AG04450 (cell line): ENCODE data around the gene EZH2. TPM values are rescaled to one million over a fixed set of nuclear protein-coding genes. Genes with fewer than 3 reads are reported as not detected.

Experiments used
- CTCF ChIA-PET: fragments of 300-600, 350-600 bp; formaldehyde crosslinking; extraction: SDS; loops from one replicate; lab custom pipeline; 2022; ENCODE audit warnings: antibody characterized with exemption, inconsistent platforms; lab: Charles Lee
- POLR2A ChIA-PET: fragments of 350-600 bp; formaldehyde crosslinking; extraction: SDS; loops from one replicate; lab custom pipeline; 2021; ENCODE audit warnings: antibody characterized with exemption, inconsistent platforms; lab: Yijun Ruan, JAX
- DNase-seq: peaks from one replicate; pipeline ENCODE4 v3.0.0-alpha.2; 2011; ENCODE audit warnings: low read depth, low spot score
- H3K27ac ChIP-seq: one replicate; pipeline ENCODE4 v1.5.1; 2012; ENCODE audit warnings: low read depth, low read length, control low read depth
- H3K27me3 ChIP-seq: one replicate; pipeline ENCODE4 v1.6.0; 2012; ENCODE audit warnings: low read length; ENCODE audit not compliant: control insufficient read depth, insufficient read depth
- H3K4me3 ChIP-seq: 2 replicates; pipeline ENCODE4 v1.5.1; 2011; ENCODE audit warnings: mild to moderate bottlenecking, low read depth, low read length, control low read depth
- H3K9me3 ChIP-seq: 2 replicates; pipeline ENCODE4 v1.5.1; 2012; ENCODE audit warnings: low read length; ENCODE audit not compliant: control insufficient read depth, insufficient read depth
- polyA plus RNA-seq: library from polyadenylated mRNA; depleted of rRNA; stranded (reverse); fragments of >200 nt; gene quantifications from 2 replicates; pipeline ENCODE4 v1.2.3, GENCODE V29; 2011
- TF ChIP-seq, protein P1 (sequence below): IDR thresholded peaks from 2 replicates; pipeline ENCODE4 v1.5.1; 2011; ENCODE audit warnings: low read depth, low read length, control low read depth, inconsistent platforms

The EZH2 gene
- polyA plus RNA-seq, 1 experiment = 17.0 TPM

- H3K27ac ChIP-seq = no peak overlapping the region
- H3K4me3 ChIP-seq = no peak overlapping the region
- TF ChIP-seq, protein P1, sequence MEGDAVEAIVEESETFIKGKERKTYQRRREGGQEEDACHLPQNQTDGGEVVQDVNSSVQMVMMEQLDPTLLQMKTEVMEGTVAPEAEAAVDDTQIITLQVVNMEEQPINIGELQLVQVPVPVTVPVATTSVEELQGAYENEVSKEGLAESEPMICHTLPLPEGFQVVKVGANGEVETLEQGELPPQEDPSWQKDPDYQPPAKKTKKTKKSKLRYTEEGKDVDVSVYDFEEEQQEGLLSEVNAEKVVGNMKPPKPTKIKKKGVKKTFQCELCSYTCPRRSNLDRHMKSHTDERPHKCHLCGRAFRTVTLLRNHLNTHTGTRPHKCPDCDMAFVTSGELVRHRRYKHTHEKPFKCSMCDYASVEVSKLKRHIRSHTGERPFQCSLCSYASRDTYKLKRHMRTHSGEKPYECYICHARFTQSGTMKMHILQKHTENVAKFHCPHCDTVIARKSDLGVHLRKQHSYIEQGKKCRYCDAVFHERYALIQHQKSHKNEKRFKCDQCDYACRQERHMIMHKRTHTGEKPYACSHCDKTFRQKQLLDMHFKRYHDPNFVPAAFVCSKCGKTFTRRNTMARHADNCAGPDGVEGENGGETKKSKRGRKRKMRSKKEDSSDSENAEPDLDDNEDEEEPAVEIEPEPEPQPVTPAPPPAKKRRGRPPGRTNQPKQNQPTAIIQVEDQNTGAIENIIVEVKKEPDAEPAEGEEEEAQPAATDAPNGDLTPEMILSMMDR = no peak
- H3K9me3 ChIP-seq = no peaks in the 10 kb centered on the region; the same call in none of the 2 replicates
- ChIA-PET POLR2A (no interaction called here), CTCF (no interaction called here)
- H3K27me3 ChIP-seq = no peaks in the 10 kb centered on the region
- no peak for DNase-seq
These were observed 12.5 kb downstream of the EZH2 start for GRCh38 chr7:148871551-148871950.

DNA sequence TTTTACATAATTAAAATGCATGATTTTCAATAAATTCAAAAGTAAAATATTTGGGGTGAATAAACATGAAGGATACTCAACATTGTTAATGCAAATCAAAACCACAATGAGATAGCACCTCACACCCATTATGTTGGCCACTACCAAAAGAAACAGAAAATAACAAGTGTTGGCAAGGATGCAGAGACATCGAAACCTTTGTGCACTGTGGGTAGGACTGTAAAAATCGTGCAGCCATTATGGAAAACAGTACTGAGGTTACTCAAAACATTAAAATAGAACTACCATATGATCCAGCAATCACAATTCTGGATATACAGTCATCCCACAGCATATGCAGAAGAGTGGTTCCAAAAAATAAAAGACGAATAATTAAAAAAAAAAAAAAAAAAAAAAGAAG lies 13.1 kb downstream of the EZH2 start:
- CTCF ChIA-PET = no interaction called here
- DNase-seq = no peak
- H3K27ac ChIP-seq = no peak overlapping the region
- no peaks in the 10 kb centered on the region for H3K27me3 ChIP-seq
- no peaks in the 10 kb centered on the region; the same call in none of the 2 replicates for H3K9me3 ChIP-seq
- TF ChIP-seq, protein P1 = no peak
- POLR2A ChIA-PET = no interaction called here
- no peak overlapping the region for H3K4me3 ChIP-seq

DNA sequence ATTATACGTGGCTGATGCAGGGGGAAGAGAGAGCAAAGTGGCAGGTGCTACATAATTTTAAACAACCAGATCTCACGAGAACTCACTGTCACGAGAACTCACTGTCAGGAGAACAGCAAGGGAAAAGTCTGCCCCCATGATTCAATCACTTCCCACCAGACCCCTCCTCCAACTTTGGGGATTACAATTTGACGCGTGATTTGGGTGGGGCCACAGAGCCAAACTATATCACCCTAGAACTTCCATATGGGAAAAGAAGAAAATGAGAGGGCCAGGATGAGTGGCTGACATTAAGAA lies 15.8 kb downstream of the EZH2 start:
- no peaks in the 10 kb centered on the region for H3K27me3 ChIP-seq
- ChIA-PET CTCF (no interaction called here), POLR2A (no interaction called here)
- no peaks in the 10 kb centered on the region; the same call in none of the 2 replicates for H3K9me3 ChIP-seq
- H3K27ac ChIP-seq = no peak overlapping the region
- H3K4me3 ChIP-seq = no peak overlapping the region
- TF ChIP-seq, protein P1 = no peak
- DNase-seq = no peak

DNA sequence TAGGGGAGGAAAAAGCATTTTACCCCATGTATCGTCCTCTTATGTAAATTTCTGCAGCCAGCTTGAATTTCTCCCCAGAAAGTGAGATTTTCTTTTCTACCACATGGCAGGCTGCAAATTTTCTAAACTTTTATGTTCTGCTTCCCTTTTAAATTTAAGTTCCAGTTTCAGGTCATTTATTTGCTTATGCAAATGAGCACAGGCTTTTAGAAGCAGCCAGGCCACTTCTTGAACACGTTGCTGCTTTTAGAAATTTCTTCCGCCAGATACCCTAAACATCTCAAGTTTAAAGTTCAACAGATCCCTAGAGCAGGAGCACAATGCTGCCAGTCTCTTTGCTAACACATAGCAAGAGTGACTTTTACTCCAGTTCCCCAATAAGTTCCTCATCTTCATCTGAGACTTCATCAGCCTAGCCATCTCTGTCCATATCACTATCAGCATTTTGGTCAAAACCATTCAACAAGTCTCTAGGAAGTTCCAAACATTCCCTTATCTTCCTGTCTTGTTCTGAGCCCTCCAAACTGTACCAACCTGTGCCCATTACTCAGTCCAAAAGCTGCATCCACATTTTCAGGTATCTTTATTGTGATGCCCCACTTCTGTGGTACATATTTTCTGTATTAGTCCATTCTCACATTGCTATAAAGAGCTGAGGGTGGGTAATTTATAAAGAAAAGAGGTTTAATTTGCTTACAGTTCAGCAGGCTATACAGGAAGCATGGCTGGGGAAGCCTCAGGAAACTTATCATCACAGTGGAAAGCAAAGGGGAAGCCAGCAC lies 16.3 kb downstream of the EZH2 start:
- DNase-seq = no peak
- ChIA-PET POLR2A (no interaction called here), CTCF (no interaction called here)
- no peak overlapping the region for H3K4me3 ChIP-seq
- no peak overlapping the region for H3K27ac ChIP-seq
- no peaks in the 10 kb centered on the region; the same call in none of the 2 replicates for H3K9me3 ChIP-seq
- TF ChIP-seq, protein P1 = no peak
- no peaks in the 10 kb centered on the region for H3K27me3 ChIP-seq

DNA sequence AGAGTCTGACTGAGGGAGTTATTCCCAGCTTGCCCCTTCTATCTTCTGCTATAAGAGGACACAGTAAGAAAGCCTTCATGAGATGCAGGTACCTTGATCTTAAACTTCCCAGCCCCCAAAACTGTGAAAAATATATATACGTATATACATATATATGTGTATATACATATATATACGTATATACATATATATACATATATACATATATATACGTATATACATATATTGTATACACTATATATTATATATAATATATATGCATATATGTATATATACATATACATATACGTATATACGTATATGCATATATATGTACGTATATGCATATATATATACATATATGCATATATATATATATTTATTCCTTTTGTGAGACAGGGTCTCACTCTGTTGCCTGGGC lies 17.7 kb downstream of the EZH2 start:
- no peak overlapping the region for H3K4me3 ChIP-seq
- no peak overlapping the region for H3K27ac ChIP-seq
- TF ChIP-seq, protein P1 = no peak
- H3K27me3 ChIP-seq = no peaks in the 10 kb centered on the region
- H3K9me3 ChIP-seq = no peaks in the 10 kb centered on the region; the same call in none of the 2 replicates
- ChIA-PET CTCF (no interaction called here), POLR2A (no interaction called here)
- no peak for DNase-seq
